HG03565 (cell line): ENCODE measurements around the gene FANCI.
"Not testable (repeated sequence)": the region's sequence is repeated elsewhere in the genome, so short reads cannot be mapped to it uniquely, and the experiment has no call there.

ENCODE experiments used
- ATAC-seq: cut with Tn5 transposase; IDR thresholded peaks from one replicate; pipeline ENCODE4 v1.9.1; 2021; ENCODE audit warnings: mild to moderate bottlenecking, moderate library complexity; ENCODE audit not compliant: unreplicated experiment

The FANCI gene

DNA sequence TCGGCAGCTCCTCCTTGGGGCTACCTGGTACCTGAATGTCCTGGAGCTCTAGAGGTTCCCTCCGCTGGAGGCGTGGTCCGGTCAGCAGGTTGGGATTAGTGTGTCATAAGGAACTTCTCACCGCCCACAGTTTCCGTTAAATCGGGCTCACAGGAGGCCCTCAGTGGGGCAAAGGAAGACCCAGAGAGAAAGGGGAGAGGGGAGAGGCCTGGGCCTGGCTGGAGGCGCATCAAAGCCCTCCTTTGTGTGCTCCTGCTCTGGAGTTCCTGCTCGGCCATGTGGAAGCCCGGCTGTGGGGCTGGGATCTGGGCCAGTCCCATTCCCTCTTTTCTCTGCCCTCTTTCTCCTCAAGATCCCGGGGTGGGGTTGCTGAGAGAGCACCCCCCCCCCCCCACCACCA is 22.2 kb upstream of the FANCI start, which contains the start of gene RLBP1:
RLBP1 (minus strand) TSS at position 37 of the 400 bp plus-strand sequence. CDS start 2,604 bp downstream, outside the sequence.
- ATAC-seq, result no peak

DNA sequence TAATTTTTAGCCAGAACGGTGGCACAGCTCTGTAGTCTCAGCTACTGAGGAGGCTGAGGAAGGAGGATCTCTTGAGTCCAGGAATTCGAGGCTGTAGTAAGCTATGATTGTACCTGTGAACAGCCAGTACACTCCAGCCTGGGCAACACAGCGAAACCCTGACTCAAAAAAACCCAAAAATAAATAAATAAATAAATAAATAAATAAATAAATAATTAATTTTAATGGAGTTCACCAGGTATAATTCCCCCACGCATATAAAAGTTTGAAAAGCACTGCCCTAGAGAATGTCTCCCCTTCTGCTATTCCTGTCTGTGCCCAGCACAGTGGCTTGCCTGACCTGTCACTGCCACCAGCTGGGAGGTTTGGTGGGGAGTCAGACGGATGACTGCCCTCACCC is 18.2 kb upstream of the FANCI start:
- ATAC-seq, result no peak

DNA sequence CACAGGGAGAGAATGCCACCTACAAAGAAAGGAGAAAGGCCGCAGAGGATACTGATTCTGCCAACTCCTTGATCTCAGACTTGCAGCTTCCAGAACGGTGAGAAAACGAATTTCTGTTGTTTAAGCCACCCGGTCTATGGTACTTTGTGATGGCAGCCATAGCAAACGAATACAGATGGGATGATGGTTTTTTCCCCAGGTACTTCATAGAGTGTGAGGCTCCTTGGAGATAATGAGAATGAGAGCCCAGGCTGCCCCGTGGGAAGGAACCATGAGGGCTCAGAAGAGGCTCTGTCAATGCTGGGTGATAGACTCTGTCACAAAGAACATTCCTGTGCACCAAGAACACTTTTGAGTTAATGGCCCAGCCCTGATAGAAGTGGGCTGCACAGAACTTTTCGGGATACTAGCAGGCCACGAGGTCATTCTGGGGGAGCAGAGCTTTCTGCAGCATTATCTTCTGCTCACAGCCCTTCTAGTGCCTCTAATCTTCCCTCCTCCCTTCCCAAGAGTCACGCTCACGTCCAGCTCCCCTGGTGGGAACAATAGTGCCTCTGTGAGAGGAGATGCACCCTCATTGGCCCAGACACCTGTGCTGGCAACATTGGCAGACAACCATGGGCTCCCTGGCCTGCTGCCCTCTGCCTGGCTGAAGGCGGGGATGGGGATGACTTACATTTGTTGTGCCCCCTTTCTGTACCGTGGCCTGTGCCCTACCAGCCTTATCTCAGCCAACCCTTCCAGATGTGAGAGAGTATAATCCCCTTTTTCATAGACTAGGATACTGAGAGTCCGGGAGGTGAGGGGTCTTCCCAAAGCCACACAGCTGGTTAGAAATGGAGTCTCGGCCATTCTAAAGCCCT is 17.2 kb upstream of the FANCI start:
- no peak for ATAC-seq

DNA sequence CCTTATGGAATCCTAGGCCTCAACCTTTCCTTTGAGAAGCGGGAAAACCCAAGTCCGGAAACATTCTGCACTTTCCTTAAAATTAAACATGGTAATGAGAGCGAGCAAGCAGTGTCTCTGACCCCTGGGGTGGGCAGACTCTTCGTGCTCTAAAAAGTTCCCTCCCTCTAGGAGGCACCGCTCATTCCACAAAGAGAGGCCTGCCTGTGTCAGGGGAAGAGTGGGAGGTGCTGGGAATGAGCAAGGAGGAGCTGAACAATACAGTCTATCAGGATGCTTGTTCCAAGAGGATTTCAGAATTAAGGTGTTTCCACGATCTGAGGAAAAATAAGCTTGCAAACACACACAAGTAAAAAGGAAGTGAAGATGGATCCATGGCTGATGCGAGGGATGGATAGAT is 16.4 kb upstream of the FANCI start:
- no peak for ATAC-seq

DNA sequence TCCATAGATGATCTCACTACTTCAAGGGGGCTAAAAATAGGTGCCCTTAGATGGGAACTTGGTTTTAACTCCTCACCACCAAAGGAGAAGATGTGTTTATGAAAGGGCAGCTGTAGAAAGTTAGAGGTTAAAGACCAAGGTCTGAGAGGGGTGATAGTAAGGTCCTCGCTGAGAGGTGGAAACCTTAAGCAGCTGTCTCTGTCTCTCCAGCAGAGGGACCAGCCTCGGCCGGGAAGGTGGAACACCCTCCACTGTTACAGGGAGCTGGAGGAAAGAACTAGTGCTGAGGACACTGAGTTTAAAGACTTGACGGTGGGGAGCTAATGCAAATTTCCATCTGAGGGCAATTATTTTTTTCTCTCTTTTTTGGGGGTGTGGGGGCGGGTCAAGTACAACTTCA is 13.5 kb upstream of the FANCI start:
- no peak for ATAC-seq

DNA sequence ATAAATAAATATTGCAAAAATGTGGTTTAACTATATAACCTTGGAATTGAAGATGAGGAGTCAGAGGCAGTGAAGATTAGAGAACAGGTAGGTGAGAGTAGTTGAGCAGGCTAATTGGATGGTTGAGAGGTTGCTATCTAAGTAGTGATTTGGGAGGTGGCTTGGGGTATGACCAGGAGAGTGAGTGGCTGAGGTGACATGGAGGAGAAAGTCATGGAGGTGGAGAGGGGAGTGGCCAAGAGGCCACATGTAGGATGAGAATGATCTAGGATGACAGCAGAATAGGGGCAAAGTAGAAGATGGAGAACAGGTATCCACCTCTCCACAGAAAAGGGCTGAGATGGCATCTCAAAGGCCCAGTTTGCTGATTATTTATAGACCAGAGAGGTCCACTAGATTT is 11.9 kb upstream of the FANCI start:
- no peak for ATAC-seq

DNA sequence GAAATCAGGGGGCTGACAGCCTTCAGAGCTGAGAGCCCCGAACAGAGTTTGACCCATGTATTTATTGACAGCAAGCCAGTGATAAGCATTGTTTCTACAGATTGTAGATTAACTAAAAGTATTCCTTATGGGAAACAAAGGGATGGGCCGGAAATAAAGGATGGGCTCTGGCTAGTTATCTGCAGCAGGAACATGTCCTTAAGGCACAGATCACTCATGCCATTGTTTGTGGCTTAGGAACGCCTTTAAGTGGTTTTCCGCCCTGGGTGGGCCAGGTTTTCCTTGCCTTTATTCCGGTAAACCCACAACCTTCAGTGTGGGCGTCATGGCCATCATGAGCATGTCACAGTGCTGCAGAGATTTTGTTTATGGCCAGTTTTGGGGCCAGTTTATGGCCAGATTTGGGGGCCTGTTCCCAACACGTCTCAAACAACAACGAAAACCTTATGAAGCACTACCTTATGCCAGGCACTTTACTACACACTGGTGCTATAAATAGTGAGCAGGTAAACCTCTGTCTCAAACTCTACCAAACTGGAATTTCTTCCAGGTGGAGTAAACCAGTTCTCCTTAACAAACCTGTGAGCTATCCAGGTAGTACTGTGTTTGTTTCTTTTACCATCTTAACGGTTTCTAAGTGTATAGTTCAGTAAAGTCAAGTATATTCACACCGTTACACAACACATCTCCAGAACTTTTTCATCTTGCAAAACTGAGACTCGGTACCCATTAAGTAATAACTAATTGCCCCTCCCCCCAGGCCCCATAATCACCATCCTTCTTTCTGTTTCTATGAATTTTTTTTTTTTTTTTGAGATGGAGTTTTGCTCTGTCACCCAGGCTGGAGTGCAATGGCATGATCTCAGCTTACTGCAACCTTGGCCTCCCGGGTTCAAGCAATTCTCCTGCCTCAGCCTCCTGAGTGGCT is 3.6 kb upstream of the FANCI start:
- not testable (repeated sequence) for ATAC-seq

DNA sequence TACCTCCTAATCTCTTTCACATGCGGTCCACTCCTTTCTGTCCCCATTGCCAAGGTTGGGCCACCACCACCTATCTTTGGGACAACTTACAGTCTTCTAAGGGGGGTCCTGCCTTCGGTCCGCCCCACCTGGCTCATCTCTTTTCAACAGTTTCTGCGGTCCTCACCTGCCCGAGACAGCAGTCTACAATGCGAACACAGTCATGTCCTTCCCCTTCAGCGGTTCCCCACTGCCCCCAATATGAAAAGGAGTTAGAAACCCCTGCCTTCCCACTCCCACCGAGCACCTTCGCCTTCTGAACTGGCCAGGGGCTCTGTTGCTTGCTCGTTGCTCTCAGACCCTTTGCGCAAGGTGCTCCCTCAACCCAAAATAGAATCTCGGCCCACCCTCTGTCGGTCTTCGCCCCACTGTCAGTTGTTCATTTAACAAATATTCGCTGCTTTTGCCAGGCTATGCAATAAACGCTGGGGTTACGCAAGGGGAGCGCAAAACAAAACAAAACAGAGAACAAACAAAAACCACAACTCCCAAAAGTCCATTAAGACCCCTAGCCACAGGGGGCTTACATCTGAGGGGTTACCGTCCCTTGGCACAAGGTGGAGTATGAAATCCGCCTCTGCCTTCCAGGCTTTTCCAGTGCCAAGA is 611 bp upstream of the FANCI start:
- ATAC-seq, result no peak

DNA sequence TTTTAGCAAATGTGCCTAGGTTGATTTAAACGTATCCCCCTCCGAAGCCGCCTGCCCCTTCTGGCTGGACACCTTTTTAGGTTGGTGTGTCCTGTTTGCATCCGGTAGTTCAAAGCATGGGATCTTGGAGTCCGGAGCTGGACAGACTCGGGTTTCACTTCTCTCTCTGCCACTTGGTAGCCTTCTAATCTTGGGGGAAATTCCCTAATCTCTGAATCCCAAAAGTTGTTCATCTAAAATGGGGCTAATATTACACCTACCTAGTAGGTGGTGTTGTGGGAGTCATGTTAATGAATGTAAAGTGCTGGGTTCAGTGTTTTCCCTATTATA is 760 bp downstream of the FANCI start:
- ATAC-seq, result peak; percentile 12

DNA sequence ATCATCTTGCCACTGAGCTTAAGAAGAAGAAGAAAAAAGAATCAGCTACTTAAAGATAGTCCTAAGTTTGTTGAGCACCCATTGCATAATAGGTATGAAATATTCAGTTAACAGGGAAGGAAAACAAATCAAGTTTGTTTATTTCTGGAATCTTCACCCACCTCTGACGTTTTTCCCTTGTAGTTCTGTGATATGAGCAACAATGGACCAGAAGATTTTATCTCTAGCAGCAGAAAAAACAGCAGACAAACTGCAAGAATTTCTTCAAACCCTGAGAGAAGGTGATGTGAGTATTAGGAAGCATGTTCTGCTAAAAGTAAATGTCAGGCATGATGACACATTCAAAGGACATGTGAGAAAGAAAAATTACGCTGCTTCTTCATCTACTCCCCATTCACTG is 3.7 kb downstream of the FANCI start:
- no peak for ATAC-seq

DNA sequence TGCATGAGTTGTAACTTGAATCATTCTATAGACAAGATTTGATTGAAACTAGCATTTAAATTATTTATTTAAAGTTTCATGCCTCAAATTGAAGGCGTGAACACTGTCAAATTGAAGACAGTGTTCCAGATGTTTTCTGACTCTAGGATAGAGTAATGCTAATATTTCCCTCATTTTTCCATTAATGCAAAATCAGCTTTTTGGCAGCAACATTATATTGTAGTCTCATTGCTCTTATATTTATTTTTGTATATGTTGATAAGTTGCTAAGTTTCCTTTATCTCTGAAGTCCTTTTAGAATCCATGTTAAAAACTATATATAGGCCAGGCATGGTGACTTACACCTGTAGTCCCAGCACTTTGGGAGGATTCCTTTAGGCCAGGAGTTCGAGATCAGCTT is 4.8 kb downstream of the FANCI start:
- ATAC-seq, result no peak

DNA sequence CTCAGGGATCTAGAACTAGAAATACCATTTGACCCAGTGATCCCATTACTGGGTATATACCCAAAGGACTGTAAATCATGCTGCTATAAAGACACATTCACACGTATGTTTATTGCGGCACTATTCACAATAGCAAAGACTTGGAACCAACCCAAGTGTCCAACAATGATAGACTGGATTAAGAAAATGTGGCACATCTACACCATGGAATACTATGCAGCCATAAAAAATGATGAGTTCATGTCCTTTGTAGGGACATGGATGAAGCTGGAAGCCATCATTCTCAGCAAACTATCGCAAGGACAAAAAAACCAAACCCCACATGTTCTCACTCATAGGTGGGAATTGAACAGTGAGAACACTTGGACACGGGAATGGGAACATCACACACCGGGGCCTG is 6.4 kb downstream of the FANCI start:
- not testable (repeated sequence) for ATAC-seq

DNA sequence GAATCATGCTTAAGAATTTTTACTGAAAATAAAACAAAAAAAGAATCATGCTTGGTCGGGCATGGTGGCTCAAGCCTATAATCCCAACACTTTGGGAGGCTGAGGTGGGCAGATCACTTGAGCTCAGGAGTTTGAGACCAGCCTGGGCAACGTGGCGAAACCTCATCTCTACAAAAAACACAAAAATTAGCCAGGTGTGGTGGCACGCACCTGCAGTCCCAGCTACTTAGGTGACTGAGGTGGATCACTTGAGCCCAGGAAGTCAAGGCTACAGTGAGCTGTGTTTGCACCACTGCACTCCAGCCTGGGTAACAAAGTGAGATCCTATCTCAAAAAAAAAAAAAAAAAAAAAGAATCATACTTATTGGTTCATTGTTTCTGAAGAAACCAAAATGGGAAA is 33.5 kb downstream of the FANCI start:
- ATAC-seq, result not testable (repeated sequence)

DNA sequence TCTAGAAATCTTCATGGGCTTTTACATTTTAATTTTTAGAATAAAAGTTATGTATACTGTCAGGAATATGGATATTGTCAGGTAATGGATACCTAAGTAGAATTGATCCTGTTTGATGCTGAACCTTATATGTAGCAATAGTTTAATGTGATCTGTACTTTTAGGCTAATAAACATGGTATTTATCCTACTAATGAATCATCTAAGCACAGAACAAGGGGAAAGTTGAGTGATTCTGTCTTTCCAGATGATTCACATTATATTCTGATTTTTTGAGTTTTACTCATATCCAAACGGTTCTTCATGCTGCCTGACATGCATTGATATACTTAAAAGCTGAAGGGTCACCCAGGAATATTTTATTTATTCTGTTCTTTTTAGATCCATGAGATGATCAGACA is 34.5 kb downstream of the FANCI start:
- no peak for ATAC-seq

DNA sequence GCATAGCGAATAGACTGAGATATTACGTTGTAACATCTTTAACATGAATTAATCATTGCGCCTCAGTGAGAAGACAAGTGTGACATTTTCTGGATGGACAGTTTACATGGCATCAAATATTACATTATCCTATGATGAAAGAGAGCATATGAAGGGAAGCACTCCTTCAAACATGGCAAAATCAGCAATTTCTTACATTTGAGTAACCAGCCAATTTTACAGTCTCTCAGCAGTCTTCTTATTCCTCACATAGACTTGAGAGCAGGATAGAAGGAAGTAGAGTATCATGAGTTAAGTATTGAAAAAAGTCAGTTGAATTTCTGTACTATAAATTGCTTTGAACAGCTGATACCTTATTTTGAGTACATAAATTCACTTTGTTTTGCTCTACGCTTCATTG is 38.9 kb downstream of the FANCI start:
- ATAC-seq, result no peak

DNA sequence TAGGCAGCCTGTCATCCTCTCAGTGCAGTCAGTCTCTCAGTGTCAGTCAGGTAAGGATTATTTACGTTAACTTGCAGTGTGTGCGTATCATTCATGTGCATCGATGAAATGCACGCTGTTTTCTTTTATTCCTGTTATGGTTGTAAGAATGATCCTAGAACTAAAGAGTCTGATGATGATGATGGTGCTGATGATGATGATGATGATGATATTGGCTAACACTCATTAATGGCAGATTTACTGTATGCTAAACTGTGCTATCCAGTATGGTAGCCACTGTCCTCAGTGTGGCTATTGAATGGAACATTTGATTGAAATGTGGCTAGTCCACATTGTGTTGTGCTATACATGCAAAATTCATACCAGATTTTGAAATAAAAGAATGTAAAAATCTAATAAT is 39.4 kb downstream of the FANCI start:
- ATAC-seq, result no peak

DNA sequence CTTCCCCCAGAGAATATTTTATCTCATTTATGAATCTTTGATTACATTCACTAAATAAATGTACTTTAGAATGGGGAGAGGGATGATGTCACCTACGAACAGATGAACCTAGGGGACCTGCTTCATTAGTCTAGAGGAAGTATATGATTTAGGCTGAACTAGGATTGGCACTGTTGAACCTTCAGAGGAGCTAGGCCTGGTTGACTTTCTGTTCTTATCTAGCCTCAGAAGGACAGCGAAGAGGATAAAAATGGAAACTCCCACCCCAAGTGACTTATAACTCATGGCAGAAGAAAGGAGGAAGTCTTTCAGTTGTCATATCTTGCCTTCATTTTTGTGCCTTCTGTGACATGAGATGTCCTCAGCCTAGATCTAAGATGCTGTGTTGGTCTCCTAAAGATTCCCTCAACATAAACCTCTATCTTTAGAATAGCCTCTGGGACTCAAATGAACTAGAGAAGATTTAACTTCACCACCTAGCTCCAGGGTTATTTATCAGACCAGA is 48.2 kb downstream of the FANCI start:
- no peak for ATAC-seq

DNA sequence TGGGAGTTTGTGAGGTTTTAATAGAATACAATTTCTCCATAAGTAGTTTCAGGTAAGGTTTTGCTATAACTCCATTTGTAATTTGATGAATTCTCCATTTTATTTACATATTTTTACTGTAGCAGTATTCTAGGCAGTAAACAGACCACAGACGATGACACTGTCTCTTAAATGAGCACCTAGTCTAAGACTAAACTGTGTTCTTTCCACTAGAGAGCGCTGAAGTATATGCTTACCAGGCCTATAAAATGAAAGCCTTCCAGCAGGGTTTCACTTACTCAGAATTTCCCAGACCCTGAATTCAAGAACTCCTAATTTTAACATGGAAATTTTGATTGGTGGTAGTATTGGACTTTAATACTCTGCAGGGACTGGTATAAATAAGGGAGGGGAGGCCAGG is 49.2 kb downstream of the FANCI start:
- ATAC-seq, result no peak

DNA sequence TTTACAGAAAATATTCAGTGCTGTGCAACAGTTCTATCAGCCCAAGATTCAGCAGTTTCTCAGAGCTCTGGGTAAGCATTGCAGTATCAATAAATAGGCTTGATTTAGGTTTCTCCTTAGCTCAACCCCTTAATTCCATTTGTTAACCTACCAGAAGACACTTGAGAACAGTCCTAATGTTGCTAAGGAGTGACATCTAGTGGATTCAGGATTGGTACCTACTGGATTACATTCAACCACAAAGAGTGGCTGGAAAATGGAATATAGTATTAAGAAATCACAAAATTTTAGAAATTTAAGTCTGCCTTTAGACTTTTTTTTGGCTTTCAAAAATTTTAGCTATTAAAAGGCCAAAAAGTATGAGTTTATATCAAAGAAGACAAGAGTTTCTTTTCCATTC is 56.1 kb downstream of the FANCI start:
- no peak for ATAC-seq

DNA sequence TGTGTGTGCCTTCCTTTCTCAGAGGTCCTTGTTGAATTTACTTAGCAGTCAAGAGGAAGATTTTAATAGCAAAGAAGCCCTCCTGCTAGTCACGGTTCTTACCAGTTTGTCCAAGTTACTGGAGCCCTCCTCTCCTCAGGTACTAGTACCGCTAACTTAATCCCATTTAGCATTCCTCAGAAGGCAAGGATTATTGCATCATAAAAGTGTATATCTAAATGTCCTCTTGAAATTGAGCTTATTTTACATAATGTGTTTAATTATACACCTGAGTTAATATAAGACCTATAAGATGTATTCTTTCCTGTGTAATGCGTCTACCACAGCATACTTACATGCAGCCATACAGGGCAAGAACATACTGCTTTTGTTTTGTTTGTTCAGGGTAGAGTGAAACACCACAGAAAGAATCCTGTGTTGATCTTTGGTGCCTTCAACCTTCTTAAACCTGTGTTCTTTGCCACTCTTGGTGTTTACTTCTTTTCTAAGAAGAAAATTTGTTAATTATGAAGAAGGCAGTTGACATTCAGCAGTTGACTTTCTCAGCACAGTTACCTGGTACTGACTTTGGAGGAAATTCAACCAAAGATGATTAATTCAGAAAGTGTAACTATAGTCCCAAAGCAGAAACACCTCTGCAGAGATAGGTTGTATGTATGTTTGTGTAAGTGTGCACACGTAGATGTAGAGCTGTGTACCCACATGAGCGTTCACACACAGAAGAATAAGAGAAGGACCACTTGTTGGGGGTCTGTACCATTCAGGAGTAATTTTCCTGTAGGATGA is 57.7 kb downstream of the FANCI start:
- no peak for ATAC-seq

DNA sequence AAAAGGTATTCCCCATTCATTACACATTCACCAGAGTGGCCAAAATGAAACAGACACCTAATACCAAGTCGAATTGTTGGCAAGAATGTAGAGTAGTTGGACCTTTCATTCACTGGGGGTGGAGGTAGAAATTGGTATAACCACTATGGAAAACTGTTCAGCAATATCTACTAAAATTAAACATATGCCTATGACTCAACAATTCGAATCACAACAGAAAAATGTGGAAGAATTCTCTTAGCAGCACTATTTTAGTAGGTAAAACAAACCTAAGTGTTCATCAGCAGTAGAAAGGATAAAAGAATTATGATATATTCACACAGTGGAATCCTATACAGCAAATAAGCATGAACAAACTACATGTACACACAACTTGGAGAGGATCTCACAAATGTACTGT is 60.2 kb downstream of the FANCI start:
- ATAC-seq, result no peak
